ENCODE data around the gene S100A9. TPM values are rescaled to one million over a fixed set of nuclear protein-coding genes. Genes with fewer than 3 reads are reported as not detected.
A peak's percentile ranks its signal among the peaks of the same experiment; 100 is the strongest.

S100A9 gene
- total RNA-seq, 2 experiments from 2014 or later: 35.3 to 43.6 TPM

DNA sequence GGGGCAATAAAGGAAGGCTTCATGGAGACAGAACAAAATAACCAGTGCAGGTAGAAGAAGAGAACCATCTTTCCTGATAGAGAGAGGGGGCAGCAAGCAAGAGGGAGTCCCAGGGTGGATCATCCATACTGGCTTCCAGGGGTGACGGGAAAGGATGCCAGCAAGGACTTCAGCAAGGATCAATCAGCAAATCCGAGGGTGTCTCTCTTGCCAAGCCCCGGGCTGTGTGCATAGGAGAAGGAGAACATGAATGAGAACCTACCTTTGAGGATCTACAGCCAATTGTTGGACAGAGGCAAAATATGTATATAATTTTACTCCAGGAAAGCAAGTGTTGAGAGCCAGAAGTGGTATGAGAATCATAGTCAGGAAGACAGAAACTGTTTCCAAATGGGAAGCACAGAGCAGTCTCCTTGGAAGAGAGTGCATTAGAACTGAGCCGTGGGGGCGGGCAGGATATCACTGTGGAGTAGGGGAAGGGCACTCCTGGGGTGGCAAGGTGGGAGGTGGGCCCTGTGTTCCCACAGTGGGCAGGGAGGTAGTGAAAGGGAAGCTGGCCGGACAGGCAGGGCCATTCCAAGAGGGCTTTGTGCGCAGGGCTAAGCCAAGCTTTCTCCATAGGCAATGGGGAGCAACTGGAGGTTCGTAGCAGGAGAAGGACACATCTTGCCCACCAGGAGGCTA, 1.1 kb upstream of the S100A9 start:
- intact Hi-C loops (cut with DNase I, micrococcal nuclease): loop anchor here in 1 of 2 experiments (10.0 kb wide), 1 partner anchor 388 kb away; no protein-coding TSS in a partner anchor
- H3K27ac Mint-ChIP-seq: no peak overlapping the region
- no peak for ATAC-seq (ENCODE audit: poor library complexity)
- H3K4me3 ChIP-seq (ENCODE audit: low read length): no peak overlapping the region
- ChIA-PET CTCF (no interaction called here), POLR2A (no interaction called here)
- no peaks in the 10 kb centered on the region for H3K9me3 ChIP-seq (ENCODE audit: control insufficient read depth in 1 of 2, insufficient read depth in 1 of 2, low read length in 2 of 2)
- no peak overlapping the region for H3K27ac ChIP-seq (ENCODE audit: low read depth in 1 of 2, low read length in 2 of 2)
- H3K27me3 ChIP-seq (ENCODE audit: control insufficient read depth in 1 of 2, insufficient read depth in 2 of 2, low read length in 2 of 2): no peaks in the 10 kb centered on the region
- peaks cover 22% of the 10 kb centered on the region for H3K4me1 ChIP-seq (ENCODE audit: insufficient read depth, low read length)
- TF ChIP-seq, protein P1, sequence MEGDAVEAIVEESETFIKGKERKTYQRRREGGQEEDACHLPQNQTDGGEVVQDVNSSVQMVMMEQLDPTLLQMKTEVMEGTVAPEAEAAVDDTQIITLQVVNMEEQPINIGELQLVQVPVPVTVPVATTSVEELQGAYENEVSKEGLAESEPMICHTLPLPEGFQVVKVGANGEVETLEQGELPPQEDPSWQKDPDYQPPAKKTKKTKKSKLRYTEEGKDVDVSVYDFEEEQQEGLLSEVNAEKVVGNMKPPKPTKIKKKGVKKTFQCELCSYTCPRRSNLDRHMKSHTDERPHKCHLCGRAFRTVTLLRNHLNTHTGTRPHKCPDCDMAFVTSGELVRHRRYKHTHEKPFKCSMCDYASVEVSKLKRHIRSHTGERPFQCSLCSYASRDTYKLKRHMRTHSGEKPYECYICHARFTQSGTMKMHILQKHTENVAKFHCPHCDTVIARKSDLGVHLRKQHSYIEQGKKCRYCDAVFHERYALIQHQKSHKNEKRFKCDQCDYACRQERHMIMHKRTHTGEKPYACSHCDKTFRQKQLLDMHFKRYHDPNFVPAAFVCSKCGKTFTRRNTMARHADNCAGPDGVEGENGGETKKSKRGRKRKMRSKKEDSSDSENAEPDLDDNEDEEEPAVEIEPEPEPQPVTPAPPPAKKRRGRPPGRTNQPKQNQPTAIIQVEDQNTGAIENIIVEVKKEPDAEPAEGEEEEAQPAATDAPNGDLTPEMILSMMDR (IDR thresholded peaks at IDR 0.05): no peak
- no peaks in the 10 kb centered on the region for H3K36me3 ChIP-seq (ENCODE audit: insufficient read depth, low read length)
- H3K4me1 Mint-ChIP-seq (ENCODE audit: low read depth): peaks cover 24% of the 10 kb centered on the region
- no peaks in the 10 kb centered on the region for H3K36me3 Mint-ChIP-seq (ENCODE audit: low read depth)
- no peaks in the 10 kb centered on the region for H3K9me3 Mint-ChIP-seq
- DNase-seq: no peak
- no peaks in the 10 kb centered on the region for H3K27me3 Mint-ChIP-seq
- H3K4me3 Mint-ChIP-seq: no peak overlapping the region

- Mint-ChIP-seq H3K27me3 (no peaks in the 10 kb centered on the region), H3K27ac (no peak overlapping the region), H3K4me3 (peak overlapping the region; percentile 45), H3K36me3 (ENCODE audit: low read depth) (no peaks in the 10 kb centered on the region), H3K4me1 (ENCODE audit: low read depth) (peaks cover 24% of the 10 kb centered on the region), H3K9me3 (no peaks in the 10 kb centered on the region)
- H3K27ac ChIP-seq (ENCODE audit: low read depth in 1 of 2, low read length in 2 of 2): peak overlapping the region in 1 of 2 donors; percentile 22
- POLR2A ChIA-PET: interaction anchor here (1.2 kb wide), 1 partner anchor 15 kb away, joined by 3 read pairs; no protein-coding TSS in a partner anchor
- peak in 4 of 14 experiments; percentile 29 to 55 (median 44) for DNase-seq
- H3K4me3 ChIP-seq (ENCODE audit: low read length): peak overlapping the region; percentile 33
- H3K36me3 ChIP-seq (ENCODE audit: insufficient read depth, low read length): no peaks in the 10 kb centered on the region
- CTCF ChIA-PET: no interaction called here
- no peaks in the 10 kb centered on the region for H3K27me3 ChIP-seq (ENCODE audit: control insufficient read depth in 1 of 2, insufficient read depth in 2 of 2, low read length in 2 of 2)
- H3K9me3 ChIP-seq (ENCODE audit: control insufficient read depth in 1 of 2, insufficient read depth in 1 of 2, low read length in 2 of 2): no peaks in the 10 kb centered on the region
- TF ChIP-seq, protein P1 (IDR thresholded peaks at IDR 0.05): no peak
- peaks cover 22% of the 10 kb centered on the region for H3K4me1 ChIP-seq (ENCODE audit: insufficient read depth, low read length)
- intact Hi-C loops (cut with DNase I, micrococcal nuclease): loop anchor here in 1 of 2 experiments (10.0 kb wide), 1 partner anchor 388 kb away; no protein-coding TSS in a partner anchor
- ATAC-seq (ENCODE audit: poor library complexity): no peak
These were observed 390 bp upstream of the S100A9 start for GRCh38 chr1:153357076-153357852.

- H3K9me3 ChIP-seq (ENCODE audit: control insufficient read depth in 1 of 2, insufficient read depth in 1 of 2, low read length in 2 of 2): no peaks in the 10 kb centered on the region
- peaks cover 24% of the 10 kb centered on the region for H3K4me1 Mint-ChIP-seq (ENCODE audit: low read depth)
- peaks cover 22% of the 10 kb centered on the region for H3K4me1 ChIP-seq (ENCODE audit: insufficient read depth, low read length)
- POLR2A ChIA-PET: no interaction called here
- H3K4me3 ChIP-seq (ENCODE audit: low read length): peak overlapping the region; percentile 33
- TF ChIP-seq, protein P1 (IDR thresholded peaks at IDR 0.05): no peak
- no peaks in the 10 kb centered on the region for H3K9me3 Mint-ChIP-seq
- intact Hi-C loops (cut with DNase I, micrococcal nuclease): loop anchor here in 1 of 2 experiments (10.0 kb wide), 1 partner anchor 386 kb away; no protein-coding TSS in a partner anchor
- CTCF ChIA-PET: no interaction called here
- H3K36me3 Mint-ChIP-seq (ENCODE audit: low read depth): no peaks in the 10 kb centered on the region
- no peak overlapping the region for H3K27ac ChIP-seq (ENCODE audit: low read depth in 1 of 2, low read length in 2 of 2)
- DNase-seq: no peak
- H3K36me3 ChIP-seq (ENCODE audit: insufficient read depth, low read length): no peaks in the 10 kb centered on the region
- ATAC-seq (ENCODE audit: poor library complexity): no peak
- no peaks in the 10 kb centered on the region for H3K27me3 ChIP-seq (ENCODE audit: control insufficient read depth in 1 of 2, insufficient read depth in 2 of 2, low read length in 2 of 2)
- no peak overlapping the region for H3K4me3 Mint-ChIP-seq
- no peaks in the 10 kb centered on the region for H3K27me3 Mint-ChIP-seq
- H3K27ac Mint-ChIP-seq: no peak overlapping the region
These were observed 979 bp downstream of the S100A9 start for GRCh38 chr1:153358691-153358975.
